ES-I3 (cell line): Measurements from ENCODE around the gene DNM1L.

Experiments used
- H3K36me3 ChIP-seq: 2 replicates; pipeline ENCODE4 v1.6.1; 2013; ENCODE audit warnings: mild to moderate bottlenecking, low read length, control low read depth, moderate library complexity; ENCODE audit not compliant: insufficient read depth
- H3K4me1 ChIP-seq: 2 replicates; pipeline ENCODE4 v1.6.1; 2013; ENCODE audit warnings: mild to moderate bottlenecking, control low read depth, low read length; ENCODE audit not compliant: insufficient read depth
- H3K9ac ChIP-seq: 2 replicates; pipeline ENCODE4 v1.6.1; 2013; ENCODE audit warnings: low read depth, mild to moderate bottlenecking, low read length, moderate library complexity
- H3K9me3 ChIP-seq: 2 replicates; pipeline ENCODE4 v1.6.1; 2013; ENCODE audit warnings: mild to moderate bottlenecking, low read length, moderate library complexity; ENCODE audit not compliant: control insufficient read depth, insufficient read depth

DNM1L gene

GRCh38 chr12:32789446-32789845, 110.3 kb downstream of the DNM1L start:
- Histone ChIP-seq H3K36me3 (no peaks in the 10 kb centered on the region), H3K9me3 (no peaks in the 10 kb centered on the region; the same call in 1 of the 2 replicates), H3K9ac (no peak overlapping the region), H3K4me1 (no peaks in the 10 kb centered on the region)

- Histone ChIP-seq H3K36me3 (no peaks in the 10 kb centered on the region), H3K9me3 (no peaks in the 10 kb centered on the region; the same call in 1 of the 2 replicates), H3K9ac (no peak overlapping the region), H3K4me1 (no peaks in the 10 kb centered on the region)
Observed at GRCh38 chr12:32789916-32790315, 110.8 kb downstream of the DNM1L start.

GRCh38 chr12:32794281-32794680, 115.2 kb downstream of the DNM1L start:
- Histone ChIP-seq H3K4me1 (no peaks in the 10 kb centered on the region), H3K36me3 (peaks cover 10% of the 10 kb centered on the region; the same call in 1 of the 2 replicates), H3K9me3 (no peaks in the 10 kb centered on the region), H3K9ac (no peak overlapping the region)
